ENCODE measurements around the gene NRCAM.

Gene NRCAM

DNA sequence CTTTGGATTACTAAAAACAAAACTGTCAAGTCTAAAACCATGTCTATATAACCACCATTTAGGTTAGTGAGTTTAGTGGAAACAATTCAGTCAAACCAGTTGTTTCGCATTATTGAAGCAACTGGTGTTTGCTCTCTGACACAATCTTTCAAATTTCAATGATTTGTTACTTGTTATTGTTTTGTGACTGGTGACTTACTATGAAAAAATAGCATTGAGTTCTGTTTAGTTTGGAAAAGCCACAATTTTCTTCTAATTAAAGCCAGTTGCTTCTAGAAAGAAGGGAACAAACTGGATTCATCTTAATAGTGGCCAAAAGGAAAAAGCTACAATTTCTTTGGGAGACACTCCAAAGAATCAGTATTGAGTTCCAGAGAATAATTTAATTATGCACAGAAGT, 356.5 kb downstream of the NRCAM start:
- no peak overlapping the region for H3K4me3 ChIP-seq (replicated peaks; ENCODE audit: low read depth, low read length)
- TF ChIP-seq CTCF (IDR thresholded peaks at IDR 0.05; ENCODE audit: low read length, missing control alignments) = no peak
- no peak for DNase-seq (ENCODE audit: low read depth)

- peak; percentile 41 for DNase-seq (ENCODE audit: low read depth)
- peak; percentile 34 for TF ChIP-seq CTCF (IDR thresholded peaks at IDR 0.05; ENCODE audit: low read length, missing control alignments)
- H3K4me3 ChIP-seq (replicated peaks; ENCODE audit: low read depth, low read length) = no peak overlapping the region
Measured at GRCh38 chr7:108097703-108098102, 358.5 kb downstream of the NRCAM start.

Data from fibroblast of pulmonary artery (primary cell).